Activated CD4-positive, alpha-beta memory T cell treated with anti-CD3 and anti-CD28 coated beads, Interleukin-2, amount 10 ng/mL, durations not matched to agents 7 days and 5 days (primary cell): ENCODE measurements around the gene AP2B1. TPM values are rescaled to one million over a fixed set of nuclear protein-coding genes. Genes with fewer than 3 reads are reported as not detected.
"Not testable (repeated sequence)": the region's sequence is repeated elsewhere in the genome, so short reads cannot be mapped to it uniquely, and the experiment has no call there.

Experiments used
- CTCF ChIA-PET: fragments of 350-600 bp; sonication (Branson Sonifier 250); formaldehyde crosslinking; loops from one replicate; lab custom pipeline; 2021; ENCODE audit warnings: antibody characterized with exemption, inconsistent platforms; lab: Charles Lee
- POLR2A ChIA-PET: fragments of 350-600 bp; sonication (Branson Sonifier 250); formaldehyde crosslinking; loops from one replicate; lab custom pipeline; 2021; ENCODE audit warnings: antibody characterized with exemption; lab: Charles Lee
- DNase-seq: peaks from one replicate; pipeline ENCODE4 v3.0.0-alpha.2; 2020
- H3K27ac Mint-ChIP-seq: one replicate; pipeline ENCODE4 v1.8.0; 2021; ENCODE audit warnings: mild to moderate bottlenecking, mixed read lengths
- H3K27me3 Mint-ChIP-seq: one replicate; pipeline ENCODE4 v1.8.0; 2021; ENCODE audit warnings: mixed read lengths
- H3K36me3 Mint-ChIP-seq: one replicate; pipeline ENCODE4 v1.8.0; 2021; ENCODE audit warnings: low read depth, mixed read lengths
- H3K4me1 Mint-ChIP-seq: one replicate; pipeline ENCODE4 v1.8.0; 2021; ENCODE audit warnings: mixed read lengths
- H3K4me3 Mint-ChIP-seq: one replicate; pipeline ENCODE4 v1.8.0; 2021; ENCODE audit warnings: mild to moderate bottlenecking, mixed read lengths
- H3K9me3 Mint-ChIP-seq: one replicate; pipeline ENCODE4 v1.8.0; 2021; ENCODE audit warnings: mixed read lengths
- total RNA-seq, 2 experiments: library from RNA; stranded (reverse); gene quantifications; one replicate each; pipeline ENCODE4 v1.2.3, GENCODE V29; 2021

The AP2B1 gene
- total RNA-seq, 2 experiments from 2014 or later = 196 to 203 TPM

GRCh38 chr17:35548978-35549377 lies 38.1 kb upstream of the AP2B1 start:
- DNase-seq = no peak
- no peak overlapping the region for H3K4me3 Mint-ChIP-seq
- peaks cover 4% of the 10 kb centered on the region for H3K9me3 Mint-ChIP-seq
- ChIA-PET POLR2A (interaction anchor here (1.2 kb wide), 1 partner anchor 40 kb away, joined by 3 read pairs; no protein-coding TSS in a partner anchor), CTCF (interaction anchor here (1.6 kb wide), 1 partner anchor 9 kb away, joined by 3 read pairs; no protein-coding TSS in a partner anchor)
- peaks cover 9% of the 10 kb centered on the region for H3K36me3 Mint-ChIP-seq
- H3K27ac Mint-ChIP-seq = no peak overlapping the region
- H3K27me3 Mint-ChIP-seq = peaks cover 3% of the 10 kb centered on the region
- peaks cover 9% of the 10 kb centered on the region for H3K4me1 Mint-ChIP-seq

DNA sequence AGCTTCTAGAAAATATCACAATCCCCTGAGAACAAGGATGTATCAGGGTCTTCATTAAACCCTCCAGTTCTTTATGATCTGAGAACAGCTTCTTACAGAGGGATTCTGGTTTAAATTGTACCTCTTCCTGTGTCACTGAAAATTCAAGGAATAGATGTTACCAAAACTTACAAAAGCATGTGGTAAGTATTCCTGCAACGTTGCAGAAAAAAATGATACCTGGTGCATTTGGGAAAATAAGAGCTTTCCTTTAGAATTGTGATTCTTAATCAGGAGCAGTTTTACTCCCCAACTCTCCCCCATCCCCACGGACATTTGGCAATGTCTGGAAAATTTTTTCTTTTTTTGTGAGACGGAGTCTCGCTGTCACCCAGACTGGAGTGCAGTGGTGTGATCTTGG lies 33.8 kb upstream of the AP2B1 start:
- Mint-ChIP-seq H3K4me3 (no peak overlapping the region), H3K9me3 (no peaks in the 10 kb centered on the region), H3K27me3 (peaks cover 10% of the 10 kb centered on the region), H3K4me1 (no peaks in the 10 kb centered on the region), H3K36me3 (no peaks in the 10 kb centered on the region), H3K27ac (no peak overlapping the region)
- no peak for DNase-seq
- POLR2A ChIA-PET = interaction anchor here (0.5 to 1.2 kb wide), 5 partner anchors 11 to 1128 kb away, joined by 3 read pairs; partner anchors contain the start of gene PEX12
- CTCF ChIA-PET = interaction anchor here (0.9 to 1.3 kb wide), 2 partner anchors 8 to 13 kb away, joined by 3 read pairs; no protein-coding TSS in a partner anchor

GRCh38 chr17:35554668-35555067 lies 32.5 kb upstream of the AP2B1 start:
- H3K27me3 Mint-ChIP-seq = peaks cover 21% of the 10 kb centered on the region
- no peak for DNase-seq
- no peak overlapping the region for H3K27ac Mint-ChIP-seq
- H3K9me3 Mint-ChIP-seq = no peaks in the 10 kb centered on the region
- H3K36me3 Mint-ChIP-seq = no peaks in the 10 kb centered on the region
- ChIA-PET POLR2A (interaction anchor here (0.7 kb wide), 1 partner anchor 12 kb away, joined by 4 read pairs; no protein-coding TSS in a partner anchor), CTCF (interaction anchor here (1.3 to 1.8 kb wide), 3 partner anchors 13 to 34 kb away, joined by 3 to 6 read pairs (median 5); no protein-coding TSS in a partner anchor)
- no peak overlapping the region for H3K4me3 Mint-ChIP-seq
- H3K4me1 Mint-ChIP-seq = no peaks in the 10 kb centered on the region

- H3K4me3 Mint-ChIP-seq = no peak overlapping the region
- ChIA-PET CTCF (interaction anchor here (0.6 to 1.8 kb wide), 6 partner anchors 11 to 192 kb away, joined by 3 to 6 read pairs (median 4); no protein-coding TSS in a partner anchor), POLR2A (no interaction called here)
- peaks cover under 1% of the 10 kb centered on the region for H3K4me1 Mint-ChIP-seq
- H3K27me3 Mint-ChIP-seq = peaks cover 27% of the 10 kb centered on the region
- no peak for DNase-seq
- H3K27ac Mint-ChIP-seq = no peak overlapping the region
- H3K9me3 Mint-ChIP-seq = no peaks in the 10 kb centered on the region
- no peaks in the 10 kb centered on the region for H3K36me3 Mint-ChIP-seq
These were observed 31.4 kb upstream of the AP2B1 start for GRCh38 chr17:35555691-35556090.

GRCh38 chr17:35557353-35557752 lies 29.8 kb upstream of the AP2B1 start:
- Mint-ChIP-seq H3K27me3 (peaks cover 29% of the 10 kb centered on the region), H3K27ac (no peak overlapping the region), H3K9me3 (no peaks in the 10 kb centered on the region), H3K36me3 (no peaks in the 10 kb centered on the region), H3K4me3 (no peak overlapping the region), H3K4me1 (peaks cover 1% of the 10 kb centered on the region)
- DNase-seq = no peak
- CTCF ChIA-PET = no interaction called here
- POLR2A ChIA-PET = interaction anchor here (1.1 kb wide), 1 partner anchor 21 kb away, joined by 3 read pairs; the partner anchor contains the start of gene PEX12

DNA sequence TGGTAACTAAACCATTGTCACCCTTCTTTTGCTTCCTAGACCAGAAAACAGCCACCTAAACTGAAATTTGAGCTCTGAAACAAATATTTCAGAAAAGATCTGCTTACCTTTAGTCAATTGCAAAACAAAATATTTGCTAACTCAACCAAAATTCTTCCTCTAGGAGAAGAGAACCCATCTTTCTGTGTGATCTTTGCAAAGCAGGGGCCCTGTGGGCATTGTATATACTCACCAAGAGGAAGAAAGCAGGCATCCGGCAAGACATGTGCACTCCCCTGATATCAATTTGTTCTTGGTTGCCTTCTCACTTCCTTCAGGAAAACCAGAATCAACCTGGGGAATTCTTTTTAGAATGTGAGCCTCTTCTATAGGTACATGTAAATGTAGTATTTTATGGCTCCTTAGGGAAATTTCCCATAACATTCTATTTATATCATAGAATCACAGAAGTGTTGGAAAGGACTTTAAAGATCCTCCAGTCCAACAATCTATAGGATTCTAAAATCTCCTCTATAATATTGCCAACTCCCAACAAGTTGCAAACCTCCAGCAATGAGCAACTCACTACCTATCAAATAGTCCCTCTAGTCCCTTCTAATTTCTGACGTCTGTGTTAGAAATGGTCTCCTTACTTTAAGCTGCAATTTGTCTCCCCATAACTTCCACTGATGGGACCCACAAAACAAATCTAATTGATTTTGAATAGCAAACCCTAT lies 27.5 kb upstream of the AP2B1 start:
- POLR2A ChIA-PET = interaction anchor here (1.2 kb wide), 1 partner anchor 9 kb away, joined by 3 read pairs; no protein-coding TSS in a partner anchor

DNA sequence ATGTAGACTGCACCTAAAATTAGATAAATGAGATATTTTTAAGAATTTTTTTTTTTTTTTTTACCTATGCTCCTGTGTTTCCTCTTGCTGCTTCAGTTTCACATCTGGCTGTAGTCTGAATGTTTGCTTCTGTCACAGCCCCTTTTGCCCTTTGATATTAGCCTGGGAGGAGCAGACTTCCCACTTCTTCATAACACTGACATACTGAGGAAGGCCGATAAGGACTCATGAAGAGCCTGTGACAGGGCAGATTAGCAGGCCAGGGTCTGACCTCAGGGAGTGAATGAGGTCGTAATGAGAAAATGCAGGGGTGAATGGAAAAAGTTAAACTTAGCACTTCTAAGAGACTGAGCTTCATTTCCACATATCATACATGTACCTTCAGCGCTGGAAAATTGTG lies 26.4 kb upstream of the AP2B1 start, which contains the start of gene SLFN14:
TSS of gene SLFN14 (minus strand) at position 117 of the 400 bp plus-strand sequence. CDS start 2,757 bp downstream, outside the sequence.
- Mint-ChIP-seq H3K27ac (no peak within 1 kb of the TSS), H3K27me3 (peaks cover 40% of the 10 kb centered on the region), H3K4me1 (peaks cover 1% of the 10 kb centered on the region), H3K36me3 (no peaks in the 10 kb centered on the region), H3K9me3 (no peaks in the 10 kb centered on the region), H3K4me3 (no peak within 1 kb of the TSS)
- no peak for DNase-seq
- POLR2A ChIA-PET = interaction anchor here (0.6 to 0.7 kb wide), 2 partner anchors 18 to 24 kb away, joined by 3 read pairs; partner anchors contain the start of gene PEX12
- CTCF ChIA-PET = interaction anchor here (1.5 kb wide), 1 partner anchor 18 kb away, joined by 3 read pairs; the partner anchor contains the start of gene PEX12

More for the DNA sequence above, 27.5 kb upstream of the AP2B1 start:
- Mint-ChIP-seq H3K27ac (no peak overlapping the region), H3K9me3 (no peaks in the 10 kb centered on the region), H3K27me3 (peaks cover 36% of the 10 kb centered on the region), H3K4me1 (peaks cover 1% of the 10 kb centered on the region), H3K4me3 (no peak overlapping the region), H3K36me3 (no peaks in the 10 kb centered on the region)
- CTCF ChIA-PET = interaction anchor here (1.5 kb wide), 1 partner anchor 19 kb away, joined by 3 read pairs; the partner anchor contains the start of gene PEX12
- DNase-seq = no peak

DNA sequence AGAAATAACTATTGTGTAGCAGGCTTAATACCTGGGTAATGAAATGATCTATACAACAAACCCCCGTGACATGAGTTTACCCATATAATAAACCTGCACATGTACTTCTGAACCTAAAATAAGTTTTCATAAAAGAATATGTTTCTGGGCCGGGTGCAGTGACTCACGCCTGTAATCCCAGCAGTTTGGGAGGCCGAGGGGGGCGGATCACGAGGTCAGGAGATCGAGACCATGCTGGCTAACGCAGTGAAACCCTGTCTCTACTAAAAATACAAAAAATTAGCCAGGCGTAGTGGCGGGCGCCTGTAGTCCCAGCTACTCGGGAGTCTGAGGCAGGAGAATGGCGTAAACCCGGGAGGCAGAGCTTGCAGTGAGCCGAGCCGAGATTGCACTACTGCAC lies 23.9 kb upstream of the AP2B1 start:
- ChIA-PET POLR2A (interaction anchor here (0.7 to 3.0 kb wide), 3 partner anchors 15 to 25 kb away, joined by 3 to 10 read pairs (median 3); partner anchors contain the start of gene PEX12), CTCF (interaction anchor here (0.6 to 1.4 kb wide), 3 partner anchors 14 to 249 kb away, joined by 3 to 4 read pairs (median 3); no protein-coding TSS in a partner anchor)
- H3K9me3 Mint-ChIP-seq = not testable (repeated sequence)

GRCh38 chr17:35566968-35567367 lies 20.2 kb upstream of the AP2B1 start:
- CTCF ChIA-PET = interaction anchor here (1.7 kb wide), 1 partner anchor 326 kb away, joined by 4 read pairs; no protein-coding TSS in a partner anchor

More for the DNA sequence above, 23.9 kb upstream of the AP2B1 start:
- not testable (repeated sequence) for H3K27ac Mint-ChIP-seq, H3K4me1 Mint-ChIP-seq, DNase-seq, H3K36me3 Mint-ChIP-seq, H3K4me3 Mint-ChIP-seq
- peaks cover 30% of the 10 kb centered on the region for H3K27me3 Mint-ChIP-seq

GRCh38 chr17:35568561-35568960 lies 18.6 kb upstream of the AP2B1 start:
- ChIA-PET CTCF (interaction anchor here (0.8 to 1.7 kb wide), 5 partner anchors 20 to 328 kb away, joined by 3 to 4 read pairs (median 3); no protein-coding TSS in a partner anchor), POLR2A (interaction anchor here (0.6 to 3.2 kb wide), 11 partner anchors 9 to 427 kb away, joined by 3 to 49 read pairs (median 7); partner anchors contain the start of genes AP2B1, PEX12 and SLFN12L)
- Mint-ChIP-seq H3K27ac (peak overlapping the region; percentile 78), H3K27me3 (peaks cover 10% of the 10 kb centered on the region), H3K4me1 (peaks cover 28% of the 10 kb centered on the region), H3K9me3 (no peaks in the 10 kb centered on the region), H3K36me3 (peaks cover 7% of the 10 kb centered on the region), H3K4me3 (peak overlapping the region; percentile 76)
- peak; percentile 39 for DNase-seq

More at GRCh38 chr17:35566968-35567367, 20.2 kb upstream of the AP2B1 start:
- no peak for DNase-seq
- H3K9me3 Mint-ChIP-seq = no peaks in the 10 kb centered on the region
- POLR2A ChIA-PET = interaction anchor here (1.2 to 3.2 kb wide), 6 partner anchors 11 to 353 kb away, joined by 3 to 49 read pairs (median 8); partner anchors contain the start of genes PEX12 and SLFN12L
- H3K4me1 Mint-ChIP-seq = peaks cover 28% of the 10 kb centered on the region
- peaks cover 11% of the 10 kb centered on the region for H3K27me3 Mint-ChIP-seq
- no peak overlapping the region for H3K27ac Mint-ChIP-seq
- peak overlapping the region; percentile 76 for H3K4me3 Mint-ChIP-seq
- peaks cover 7% of the 10 kb centered on the region for H3K36me3 Mint-ChIP-seq

- no peak for DNase-seq
- Mint-ChIP-seq H3K9me3 (no peaks in the 10 kb centered on the region), H3K27me3 (peaks cover 4% of the 10 kb centered on the region), H3K36me3 (peaks cover 8% of the 10 kb centered on the region), H3K4me3 (peak overlapping the region; percentile 76), H3K4me1 (peaks cover 28% of the 10 kb centered on the region), H3K27ac (peak overlapping the region; percentile 16)
- POLR2A ChIA-PET = interaction anchor here (1.9 to 3.2 kb wide), 4 partner anchors 9 to 32 kb away, joined by 7 to 49 read pairs (median 16); partner anchors contain the start of genes AP2B1, PEX12 and SLFN12L
- CTCF ChIA-PET = interaction anchor here (1.7 kb wide), 1 partner anchor 25 kb away, joined by 3 read pairs; no protein-coding TSS in a partner anchor
These were observed 17.7 kb upstream of the AP2B1 start for GRCh38 chr17:35569405-35569804.

- peaks cover 12% of the 10 kb centered on the region for H3K36me3 Mint-ChIP-seq
- ChIA-PET CTCF (interaction anchor here (1.0 to 1.4 kb wide), 3 partner anchors 10 to 36 kb away, joined by 3 read pairs; no protein-coding TSS in a partner anchor), POLR2A (interaction anchor here (0.7 to 6.3 kb wide), 2 partner anchors 13 to 495 kb away, joined by 3 to 166 read pairs; partner anchors contain the start of gene AP2B1)
- H3K4me1 Mint-ChIP-seq = peaks cover 29% of the 10 kb centered on the region
- no peaks in the 10 kb centered on the region for H3K27me3 Mint-ChIP-seq
- H3K9me3 Mint-ChIP-seq = no peaks in the 10 kb centered on the region
- no peak overlapping the region for H3K27ac Mint-ChIP-seq
- DNase-seq = no peak
- no peak overlapping the region for H3K4me3 Mint-ChIP-seq
These were observed 11.4 kb upstream of the AP2B1 start for GRCh38 chr17:35575759-35576158.
